Cortex of kidney (tissue), 1 donor: ENCODE measurements around the gene NTHL1.

Source experiments
- DNase-seq: peaks from one replicate; lab custom pipeline; 2025; lab: John Stamatoyannopoulos, UW

The NTHL1 gene

GRCh38 chr16:2063861-2064260, 16.2 kb upstream of the NTHL1 start:
- no peak for DNase-seq

GRCh38 chr16:2062801-2063200, 15.2 kb upstream of the NTHL1 start:
- DNase-seq = no peak

GRCh38 chr16:2061526-2061925, 13.9 kb upstream of the NTHL1 start:
- no peak for DNase-seq

GRCh38 chr16:2061023-2061422, 13.4 kb upstream of the NTHL1 start:
- DNase-seq = no peak

GRCh38 chr16:2060346-2060745, 12.7 kb upstream of the NTHL1 start:
- DNase-seq = no peak

GRCh38 chr16:2058872-2059271, 11.2 kb upstream of the NTHL1 start:
- DNase-seq = no peak

GRCh38 chr16:2058420-2058819, 10.8 kb upstream of the NTHL1 start:
- no peak for DNase-seq

- no peak for DNase-seq
These were observed 9.8 kb upstream of the NTHL1 start for GRCh38 chr16:2057438-2057837.

- no peak for DNase-seq
These were observed 9.2 kb upstream of the NTHL1 start for GRCh38 chr16:2056681-2057407.

- no peak for DNase-seq
These were observed 8.4 kb upstream of the NTHL1 start for GRCh38 chr16:2056077-2056476.

- DNase-seq = no peak
These were observed 7.1 kb upstream of the NTHL1 start for GRCh38 chr16:2054543-2055245.

- DNase-seq = no peak
These were observed 6.3 kb upstream of the NTHL1 start for GRCh38 chr16:2053897-2054296.

GRCh38 chr16:2053211-2053610, 5.6 kb upstream of the NTHL1 start:
- DNase-seq = no peak

GRCh38 chr16:2048116-2048543, 496 bp upstream of the NTHL1 start:
- no peak for DNase-seq

- no peak for DNase-seq
These were observed 723 bp downstream of the NTHL1 start for GRCh38 chr16:2046893-2047329.

GRCh38 chr16:2045965-2046892, 1.4 kb downstream of the NTHL1 start:
- no peak for DNase-seq

GRCh38 chr16:2044541-2044940, 3.1 kb downstream of the NTHL1 start:
- DNase-seq = no peak

GRCh38 chr16:2043667-2044451, 3.8 kb downstream of the NTHL1 start:
- DNase-seq = no peak

- DNase-seq = no peak
These were observed 4.5 kb downstream of the NTHL1 start for GRCh38 chr16:2042986-2043666.

- no peak for DNase-seq
These were observed 5.3 kb downstream of the NTHL1 start for GRCh38 chr16:2042171-2042985.
